OCI-LY1 (cell line): ENCODE data around the gene TERB1.

ENCODE experiments used
- CTCF ChIP-seq: fragments of 200-600 bp; sonication (generic), shearing (Covaris generic); IDR thresholded peaks from 2 replicates; pipeline ENCODE4 v1.5.1; 2017; ENCODE audit warnings: mild to moderate bottlenecking, antibody characterized with exemption, low read length, moderate library complexity, mixed read lengths
- EZH2 ChIP-seq: fragments of 200-600 bp; sonication (generic), shearing (Covaris generic); IDR thresholded peaks from 2 replicates; pipeline ENCODE4 v1.8.0; 2017; ENCODE audit warnings: borderline replicate concordance, mixed run types, mild to moderate bottlenecking, antibody characterized with exemption, low read length, moderate library complexity, mixed read lengths

- TF ChIP-seq CTCF = no peak
- TF ChIP-seq EZH2 = no peak
Observed at GRCh38 chr16:66809765-66810164, 8.4 kb upstream of the TERB1 start.
